Erythroblast (primary cell): ENCODE data around the gene TTC3.

Source experiments
- GATA1 ChIP-seq: IDR thresholded peaks from 2 replicates; pipeline ENCODE4 v1.6.1; 2011; ENCODE audit warnings: low read depth, mild to moderate bottlenecking, control low read depth, low read length, moderate library complexity
- POLR2A ChIP-seq: IDR thresholded peaks from 2 replicates; pipeline ENCODE4 v1.6.1; 2011; ENCODE audit warnings: mild to moderate bottlenecking, low read length

DNA sequence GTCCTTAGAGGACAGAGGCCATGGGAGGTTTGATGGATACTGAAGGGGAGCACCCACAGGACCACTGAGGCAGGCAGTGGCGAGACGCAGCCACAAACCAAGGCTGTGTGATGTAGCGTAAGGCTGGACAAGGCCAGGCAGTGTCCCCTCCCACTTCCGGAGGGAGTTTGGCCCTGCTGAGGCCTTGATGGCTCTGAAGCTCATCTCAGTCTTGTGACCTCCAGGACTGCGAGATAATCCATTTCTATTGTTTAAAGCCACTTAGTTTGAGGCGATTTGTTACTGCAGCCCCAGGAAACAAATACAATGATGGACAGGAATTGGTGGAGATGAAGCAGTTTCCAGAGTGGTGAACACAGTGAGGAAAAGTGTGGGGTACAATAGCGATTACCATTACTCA, 15.4 kb upstream of the TTC3 start:
- no peak for TF ChIP-seq POLR2A
- TF ChIP-seq GATA1 = no peak
